MCF 10A (cell line): ENCODE data around the gene HTR1E. TPM values are rescaled to one million over a fixed set of nuclear protein-coding genes. Genes with fewer than 3 reads are reported as not detected.
A peak's percentile ranks its signal among the peaks of the same experiment; 100 is the strongest.

Experiments
- BruUV-seq: library from RNA; stranded (reverse); fragments of 400-500 nt; replicated peaks from 2 replicates; lab custom pipeline; 2021; lab: Mats Ljungman, UMichigan
- CTCF ChIA-PET: fragments of 300-600 bp; sonication (Branson Sonifier 250); formaldehyde crosslinking; extraction: SDS; loops from one replicate; lab custom pipeline; 2021; ENCODE audit warnings: antibody characterized with exemption, inconsistent platforms; lab: Yijun Ruan, JAX
- POLR2A ChIA-PET: fragments of 300-600, 350-650 bp; sonication (Branson Sonifier 250); formaldehyde crosslinking; extraction: SDS; loops from one replicate; lab custom pipeline; 2020; ENCODE audit warnings: antibody characterized with exemption, inconsistent platforms; lab: Yijun Ruan, JAX
- DNase-seq: peaks from one replicate; pipeline ENCODE4 v3.0.0-alpha.2; 2018; ENCODE audit not compliant: unreplicated experiment
- H3K27ac Mint-ChIP-seq: one replicate; pipeline ENCODE4 v1.8.0; 2022; ENCODE audit warnings: mild to moderate bottlenecking, low read depth, mixed read lengths; ENCODE audit not compliant: unreplicated experiment
- H3K27me3 Mint-ChIP-seq: one replicate; pipeline ENCODE4 v1.8.0; 2022; ENCODE audit warnings: mixed read lengths; ENCODE audit not compliant: insufficient read depth, unreplicated experiment
- H3K36me3 Mint-ChIP-seq: one replicate; pipeline ENCODE4 v1.8.0; 2022; ENCODE audit warnings: mild to moderate bottlenecking, moderate library complexity, mixed read lengths; ENCODE audit not compliant: insufficient read depth, unreplicated experiment
- H3K4me1 Mint-ChIP-seq: one replicate; pipeline ENCODE4 v1.8.0; 2022; ENCODE audit warnings: mixed read lengths; ENCODE audit not compliant: insufficient read depth, unreplicated experiment
- H3K4me3 Mint-ChIP-seq: one replicate; pipeline ENCODE4 v1.8.0; 2022; ENCODE audit warnings: mild to moderate bottlenecking, moderate library complexity, mixed read lengths; ENCODE audit not compliant: unreplicated experiment
- H3K9me3 Mint-ChIP-seq: one replicate; pipeline ENCODE4 v1.8.0; 2022; ENCODE audit warnings: mixed read lengths; ENCODE audit not compliant: unreplicated experiment
- intact Hi-C: fragments of 100-400 bp; cut with micrococcal nuclease; formaldehyde crosslinking; loops from 2 replicates; pipeline ENCODE4 v1.14.1; 2022
- total RNA-seq: library from RNA; stranded (reverse); gene quantifications from 2 replicates; pipeline ENCODE4 v1.2.3, GENCODE V29; 2022
- TF ChIP-seq, protein P1 (sequence below): fragments of 200-600 bp; IDR thresholded peaks from one replicate; pipeline ENCODE4 v1.8.0; 2022; ENCODE audit warnings: antibody characterized with exemption, mild to moderate bottlenecking; ENCODE audit not compliant: unreplicated experiment

The HTR1E gene
- total RNA-seq, 1 experiment from 2014 or later, result not detected

DNA sequence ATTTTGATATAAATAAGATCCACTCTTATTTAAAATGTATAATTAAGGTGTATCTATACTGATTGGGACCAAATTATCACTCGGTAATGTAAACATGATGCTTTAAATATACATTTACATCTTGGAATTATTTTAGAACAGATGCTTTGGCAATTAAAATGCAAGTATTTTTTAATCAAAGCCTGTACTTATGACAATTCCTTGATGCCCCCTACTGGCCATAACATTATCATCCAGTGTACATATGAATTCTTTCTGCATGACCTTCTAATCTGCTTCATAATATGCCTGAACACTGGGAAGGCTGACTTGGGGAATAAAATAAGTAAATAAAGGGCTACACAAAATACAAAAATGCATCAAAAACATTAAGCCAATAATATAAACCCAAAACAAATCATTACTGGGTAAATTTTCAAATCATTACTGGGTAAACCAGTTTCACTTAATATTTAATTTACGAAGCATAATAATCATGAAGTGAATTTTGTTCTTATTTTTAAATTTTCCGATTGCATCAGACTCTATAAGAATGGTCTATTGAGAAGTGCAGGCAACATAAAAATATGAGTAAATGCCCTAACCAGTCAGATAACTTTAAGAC, 92.5 kb downstream of the HTR1E start:
- Mint-ChIP-seq H3K9me3 (no peaks in the 10 kb centered on the region), H3K27ac (no peak overlapping the region), H3K4me3 (no peak overlapping the region), H3K4me1 (no peaks in the 10 kb centered on the region), H3K36me3 (no peaks in the 10 kb centered on the region), H3K27me3 (peaks cover 34% of the 10 kb centered on the region)
- peak; percentile 67 for DNase-seq
- no TSS peak for BruUV-seq
- POLR2A ChIA-PET, result no interaction called here
- CTCF ChIA-PET, result no interaction called here
- intact Hi-C loops, result loop anchor here (1.0 to 5.0 kb wide), 3 partner anchors 171 to 1273 kb away; no protein-coding TSS in a partner anchor
- TF ChIP-seq, protein P1, sequence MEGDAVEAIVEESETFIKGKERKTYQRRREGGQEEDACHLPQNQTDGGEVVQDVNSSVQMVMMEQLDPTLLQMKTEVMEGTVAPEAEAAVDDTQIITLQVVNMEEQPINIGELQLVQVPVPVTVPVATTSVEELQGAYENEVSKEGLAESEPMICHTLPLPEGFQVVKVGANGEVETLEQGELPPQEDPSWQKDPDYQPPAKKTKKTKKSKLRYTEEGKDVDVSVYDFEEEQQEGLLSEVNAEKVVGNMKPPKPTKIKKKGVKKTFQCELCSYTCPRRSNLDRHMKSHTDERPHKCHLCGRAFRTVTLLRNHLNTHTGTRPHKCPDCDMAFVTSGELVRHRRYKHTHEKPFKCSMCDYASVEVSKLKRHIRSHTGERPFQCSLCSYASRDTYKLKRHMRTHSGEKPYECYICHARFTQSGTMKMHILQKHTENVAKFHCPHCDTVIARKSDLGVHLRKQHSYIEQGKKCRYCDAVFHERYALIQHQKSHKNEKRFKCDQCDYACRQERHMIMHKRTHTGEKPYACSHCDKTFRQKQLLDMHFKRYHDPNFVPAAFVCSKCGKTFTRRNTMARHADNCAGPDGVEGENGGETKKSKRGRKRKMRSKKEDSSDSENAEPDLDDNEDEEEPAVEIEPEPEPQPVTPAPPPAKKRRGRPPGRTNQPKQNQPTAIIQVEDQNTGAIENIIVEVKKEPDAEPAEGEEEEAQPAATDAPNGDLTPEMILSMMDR, result peak; percentile 51

DNA sequence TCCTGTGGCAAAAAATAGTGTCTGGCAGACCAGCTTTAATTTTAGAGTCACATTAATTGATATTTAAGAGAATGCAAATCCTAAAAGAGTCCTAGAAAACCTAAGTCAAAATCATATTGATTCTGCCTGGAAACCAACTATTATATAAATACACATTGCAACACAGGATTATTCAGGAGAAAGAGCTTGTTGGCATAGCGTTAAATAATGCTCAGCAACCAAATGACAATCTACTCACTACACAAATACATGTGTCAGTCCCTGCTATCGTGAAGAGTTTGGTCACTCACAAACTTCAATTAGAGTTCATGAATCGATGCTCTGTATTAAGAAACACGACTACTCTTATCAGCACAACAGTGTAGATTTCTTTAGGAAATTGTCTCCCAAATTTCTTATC, 103.4 kb downstream of the HTR1E start:
- intact Hi-C loops, result no loop called here
- POLR2A ChIA-PET, result no interaction called here
- H3K27ac Mint-ChIP-seq, result no peak overlapping the region
- no peaks in the 10 kb centered on the region for H3K9me3 Mint-ChIP-seq
- no TSS peak for BruUV-seq
- H3K27me3 Mint-ChIP-seq, result no peaks in the 10 kb centered on the region
- TF ChIP-seq, protein P1, result no peak
- CTCF ChIA-PET, result interaction anchor here (0.7 to 1.1 kb wide), 3 partner anchors 107 to 429 kb away, joined by 3 read pairs; no protein-coding TSS in a partner anchor
- H3K36me3 Mint-ChIP-seq, result no peaks in the 10 kb centered on the region
- no peak overlapping the region for H3K4me3 Mint-ChIP-seq
- DNase-seq, result no peak
- no peaks in the 10 kb centered on the region for H3K4me1 Mint-ChIP-seq

DNA sequence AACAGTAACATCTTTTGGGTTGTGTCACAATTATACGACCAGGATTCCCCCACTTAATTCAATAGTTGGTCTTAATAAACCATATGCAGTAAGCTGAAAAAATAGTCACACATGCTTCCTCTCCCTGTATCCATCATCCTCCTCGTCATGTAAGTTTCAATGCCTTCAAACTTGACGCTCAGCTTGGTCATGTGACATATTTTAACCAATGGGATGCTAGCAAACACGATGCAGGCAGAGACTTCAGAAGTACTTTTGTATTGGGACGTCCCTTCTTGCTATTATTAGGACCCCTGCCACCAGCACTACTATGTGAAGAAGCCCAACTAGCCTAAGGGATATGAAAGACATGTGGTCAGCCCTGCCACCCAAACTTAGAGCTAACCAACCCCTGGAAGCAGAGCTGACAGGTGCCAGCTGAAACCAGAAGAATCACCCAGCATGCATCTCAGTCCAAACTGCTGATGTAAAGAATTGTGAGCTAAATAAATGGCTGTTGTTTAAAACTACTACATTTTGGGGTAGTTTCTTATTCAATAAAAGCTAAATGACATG, 108.3 kb downstream of the HTR1E start:
- TF ChIP-seq, protein P1, result no peak

DNA sequence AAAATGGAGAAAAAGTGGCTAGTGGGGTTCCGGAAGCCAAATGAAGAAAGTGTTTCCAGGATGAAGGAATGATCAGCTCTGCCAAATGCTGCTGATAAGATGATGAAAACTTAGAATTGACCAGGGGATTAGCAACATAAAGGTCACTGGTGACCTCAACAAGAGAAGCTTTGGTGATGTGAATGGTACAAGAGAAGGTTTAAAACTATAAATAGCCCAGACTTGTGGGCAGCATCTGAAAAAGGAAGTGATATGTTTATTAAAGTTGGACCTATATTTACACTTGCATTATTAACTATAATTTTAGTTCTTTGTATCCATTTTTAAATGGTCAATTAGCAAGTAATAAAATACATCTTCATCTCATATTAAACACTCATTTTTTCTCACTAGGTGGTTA, 112.5 kb downstream of the HTR1E start:
- BruUV-seq, result no TSS peak
- intact Hi-C loops, result no loop called here
- Mint-ChIP-seq H3K9me3 (no peaks in the 10 kb centered on the region), H3K27me3 (peaks cover 56% of the 10 kb centered on the region), H3K27ac (no peak overlapping the region), H3K4me1 (no peaks in the 10 kb centered on the region), H3K36me3 (no peaks in the 10 kb centered on the region), H3K4me3 (no peak overlapping the region)
- TF ChIP-seq, protein P1, result no peak
- no peak for DNase-seq
- ChIA-PET POLR2A (interaction anchor here (0.6 kb wide), 1 partner anchor 317 kb away, joined by 4 read pairs; no protein-coding TSS in a partner anchor), CTCF (interaction anchor here (0.5 kb wide), 1 partner anchor 17 kb away, joined by 4 read pairs; no protein-coding TSS in a partner anchor)

More for the DNA sequence above, 108.3 kb downstream of the HTR1E start:
- ChIA-PET CTCF (interaction anchor here (1.3 kb wide), 1 partner anchor 33 kb away, joined by 3 read pairs; no protein-coding TSS in a partner anchor), POLR2A (interaction anchor here (1.2 kb wide), 1 partner anchor 13 kb away, joined by 3 read pairs; no protein-coding TSS in a partner anchor)
- Mint-ChIP-seq H3K36me3 (no peaks in the 10 kb centered on the region), H3K9me3 (no peaks in the 10 kb centered on the region), H3K4me1 (no peaks in the 10 kb centered on the region), H3K4me3 (no peak overlapping the region), H3K27ac (no peak overlapping the region), H3K27me3 (peaks cover 40% of the 10 kb centered on the region)
- BruUV-seq, result no TSS peak
- no peak for DNase-seq
- intact Hi-C loops, result no loop called here
